H1 (cell line): ENCODE data around the gene PRG2. TPM values are rescaled to one million over a fixed set of nuclear protein-coding genes. Genes with fewer than 3 reads are reported as not detected.

ENCODE experiments used
- CTCF ChIA-PET: fragments of 300-600 bp; sonication (Branson Sonifier 250); formaldehyde crosslinking; loops from one replicate; lab custom pipeline; 2021; ENCODE audit not compliant: partially characterized antibody; lab: Charles Lee
- POLR2A ChIA-PET: fragments of 300-600 bp; sonication (Branson Sonifier 250); formaldehyde crosslinking; loops from one replicate; lab custom pipeline; 2021; ENCODE audit warnings: inconsistent platforms; ENCODE audit not compliant: partially characterized antibody; lab: Charles Lee
- DNase-seq, 2 experiments: peaks; one replicate each; pipeline versions ENCODE4 v3.0.0 to v3.0.0-alpha.2; 2010 to 2022; ENCODE audit warnings: low spot score in 2 of 2, low read depth in 1 of 2, mixed read lengths in 1 of 2
- FAIRE-seq: peaks from 2 replicates; lab custom pipeline; 2011; peaks lifted over from hg19 to GRCh38; lab: Jason Lieb, UNC
- H2AFZ ChIP-seq: 2 replicates; pipeline ENCODE4 v1.8.1; 2012; ENCODE audit warnings: low read length, inconsistent platforms
- H2AK5ac ChIP-seq: 2 replicates; pipeline ENCODE4 v1.6.1; 2013; ENCODE audit warnings: low read depth, low read length
- H2BK120ac ChIP-seq: replicated peaks from 2 replicates; pipeline ENCODE3; 2013; ENCODE audit warnings: low read depth, low read length, inconsistent platforms
- H2BK12ac ChIP-seq: 2 replicates; pipeline ENCODE4 v1.6.1; 2013; ENCODE audit warnings: low read depth, low read length
- H2BK15ac ChIP-seq: 2 replicates; pipeline ENCODE4 v1.6.1; 2013; ENCODE audit warnings: low read length
- H2BK20ac ChIP-seq: 2 replicates; pipeline ENCODE4 v1.6.1; 2013; ENCODE audit warnings: low read length
- H2BK5ac ChIP-seq: 2 replicates; pipeline ENCODE4 v1.6.1; 2013; ENCODE audit warnings: low read depth, low read length
- H3K14ac ChIP-seq: 2 replicates; pipeline ENCODE4 v1.6.1; 2013; ENCODE audit warnings: inconsistent platforms; ENCODE audit not compliant: insufficient read length
- H3K18ac ChIP-seq: 2 replicates; pipeline ENCODE4 v1.6.1; 2013; ENCODE audit warnings: low read length; ENCODE audit errors: extremely low read depth
- H3K23ac ChIP-seq: 2 replicates; pipeline ENCODE4 v1.6.1; 2013; ENCODE audit warnings: inconsistent platforms; ENCODE audit not compliant: insufficient read length
- H3K23me2 ChIP-seq: 2 replicates; pipeline ENCODE4 v1.6.1; 2013; ENCODE audit warnings: low read depth, low read length
- H3K27ac ChIP-seq: 2 replicates; pipeline ENCODE4 v1.6.1; 2011; ENCODE audit warnings: low read depth, low read length, inconsistent platforms
- H3K27me3 ChIP-seq, 4 experiments: replicated peaks in 1 of 4; 1 replicate in 1 of 4; 2 replicates in 3 of 4; pipeline versions ENCODE4 v1.6.1 to v1.8.1; 2011 to 2013; ENCODE audit warnings: low read length in 3 of 4, mild to moderate bottlenecking in 3 of 4, inconsistent platforms in 2 of 4, mixed read lengths in 2 of 4, moderate library complexity in 1 of 4; ENCODE audit not compliant: control insufficient read depth in 3 of 4, insufficient read depth in 3 of 4; ENCODE audit errors: extremely low read depth in 1 of 4
- H3K36me3 ChIP-seq, 4 experiments: 2 replicates each; pipeline versions ENCODE4 v1.6.1 to v1.8.1; 2011 to 2013; ENCODE audit warnings: mild to moderate bottlenecking in 4 of 4, low read length in 3 of 4, moderate library complexity in 2 of 4, control low read depth in 1 of 4, inconsistent platforms in 1 of 4; ENCODE audit not compliant: insufficient read depth in 4 of 4, control insufficient read depth in 2 of 4
- H3K4ac ChIP-seq: replicated peaks from 2 replicates; pipeline ENCODE3; 2013; ENCODE audit warnings: low read length, low read depth, mixed read lengths, inconsistent platforms; ENCODE audit not compliant: insufficient read length
- H3K4me1 ChIP-seq, 4 experiments: replicated peaks in 1 of 4; 1 replicate in 1 of 4; 2 replicates in 3 of 4; pipeline versions ENCODE4 v1.6.1 to v1.8.1; 2011 to 2013; ENCODE audit warnings: low read length in 3 of 4, inconsistent platforms in 2 of 4, mixed read lengths in 1 of 4; ENCODE audit not compliant: insufficient read depth in 4 of 4, control insufficient read depth in 3 of 4
- H3K4me2 ChIP-seq, 2 experiments: 2 replicates each; pipeline versions ENCODE4 v1.6.1 to v1.8.1; 2011 to 2013; ENCODE audit warnings: low read depth in 2 of 2, low read length in 2 of 2, control low read depth in 1 of 2, inconsistent platforms in 1 of 2, mild to moderate bottlenecking in 1 of 2; ENCODE audit not compliant: insufficient read depth in 1 of 2
- H3K4me3 ChIP-seq, 4 experiments: fragments of 200-600, 300-600 bp in 1 of 4; sonication (generic), shearing (Covaris generic), sonication (Bioruptor Twin) in 1 of 4; 2 replicates each; pipeline versions ENCODE4 v1.5.1 to v1.8.1; 2011 to 2016; ENCODE audit warnings: low read length in 4 of 4, low read depth in 3 of 4, control low read depth in 2 of 4, inconsistent platforms in 2 of 4, mild to moderate bottlenecking in 2 of 4, mixed read lengths in 1 of 4, moderate library complexity in 1 of 4; ENCODE audit not compliant: insufficient read depth in 2 of 4; ENCODE audit errors: extremely low read depth in 1 of 4
- H3K56ac ChIP-seq: replicated peaks from 2 replicates; pipeline ENCODE3; 2013; ENCODE audit warnings: low read depth, mild to moderate bottlenecking, mixed read lengths, low read length, inconsistent platforms; ENCODE audit not compliant: insufficient read length
- H3K79me1 ChIP-seq: 2 replicates; pipeline ENCODE4 v1.6.1; 2013; ENCODE audit warnings: low read depth, low read length, control low read depth
- H3K79me2 ChIP-seq, 2 experiments: 2 replicates each; pipeline versions ENCODE4 v1.6.1 to v1.8.1; 2012 to 2013; ENCODE audit warnings: low read length in 2 of 2, mild to moderate bottlenecking in 2 of 2, inconsistent platforms in 1 of 2; ENCODE audit not compliant: insufficient read depth in 2 of 2, control insufficient read depth in 1 of 2
- H3K9ac ChIP-seq, 4 experiments: replicated peaks in 1 of 4; 1 replicate in 1 of 4; 2 replicates in 3 of 4; pipeline versions ENCODE4 v1.6.1 to v1.8.1; 2011 to 2013; ENCODE audit warnings: low read depth in 3 of 4, low read length in 3 of 4, control low read depth in 2 of 4, mild to moderate bottlenecking in 2 of 4, moderate library complexity in 2 of 4, inconsistent platforms in 1 of 4; ENCODE audit errors: extremely low read depth in 1 of 4
- H3K9me3 ChIP-seq, 2 experiments: 2 replicates each; pipeline versions ENCODE4 v1.6.1 to v1.8.1; 2012 to 2013; ENCODE audit warnings: mild to moderate bottlenecking in 2 of 2, moderate library complexity in 2 of 2, control low read depth in 1 of 2, inconsistent platforms in 1 of 2, low read depth in 1 of 2, low read length in 1 of 2, mixed read lengths in 1 of 2; ENCODE audit not compliant: insufficient read depth in 2 of 2
- H4K20me1 ChIP-seq, 2 experiments: replicated peaks in 1 of 2; 2 replicates each; pipeline versions ENCODE3 to v1.8.1; 2011 to 2013; ENCODE audit warnings: inconsistent platforms in 2 of 2, low read length in 2 of 2, mild to moderate bottlenecking in 1 of 2; ENCODE audit not compliant: insufficient read depth in 2 of 2, control insufficient read depth in 1 of 2
- H4K5ac ChIP-seq: 2 replicates; pipeline ENCODE4 v1.6.1; 2013; ENCODE audit warnings: low read length, low read depth, mixed read lengths, inconsistent platforms; ENCODE audit not compliant: insufficient read length
- H4K8ac ChIP-seq: 2 replicates; pipeline ENCODE4 v1.8.0; 2013; ENCODE audit warnings: mild to moderate bottlenecking, moderate library complexity, low read length, inconsistent platforms; ENCODE audit not compliant: insufficient read depth; ENCODE audit errors: extremely low read depth
- H4K91ac ChIP-seq: replicated peaks from 2 replicates; pipeline ENCODE3; 2013; ENCODE audit warnings: low read length, mixed read lengths, inconsistent platforms; ENCODE audit not compliant: insufficient read length
- BCL11A ChIP-seq, 2 experiments: IDR thresholded peaks; one replicate each; pipeline ENCODE4 v1.6.1; 2011; ENCODE audit warnings: low read depth in 2 of 2, low read length in 2 of 2, mild to moderate bottlenecking in 2 of 2
- EP300 ChIP-seq, 2 experiments: IDR thresholded peaks; 1 replicate in 1 of 2; 2 replicates in 1 of 2; pipeline ENCODE4 v1.6.1; 2011 to 2012; ENCODE audit warnings: low read depth in 2 of 2, low read length in 2 of 2, mild to moderate bottlenecking in 2 of 2, borderline replicate concordance in 1 of 2, inconsistent platforms in 1 of 2, moderate library complexity in 1 of 2
- KDM5A ChIP-seq: fragments of 200-600 bp; IDR thresholded peaks from 2 replicates; pipeline ENCODE4 v1.7.1; 2012; ENCODE audit warnings: mild to moderate bottlenecking, low read length, inconsistent platforms, mixed read lengths
- NRF1 ChIP-seq: IDR thresholded peaks from 2 replicates; pipeline ENCODE4 v1.6.1; 2011; ENCODE audit warnings: mild to moderate bottlenecking, low read depth, low read length, improper control_type of control experiment
- RBBP5 ChIP-seq: IDR thresholded peaks from 2 replicates; pipeline ENCODE4 v1.7.1; 2012; ENCODE audit warnings: low read depth, mild to moderate bottlenecking, inconsistent platforms, low read length, moderate library complexity, borderline replicate concordance
- SP4 ChIP-seq: IDR thresholded peaks from 2 replicates; pipeline ENCODE4 v1.6.1; 2012; ENCODE audit warnings: low read length, inconsistent platforms
- USF2 ChIP-seq: IDR thresholded peaks from 2 replicates; pipeline ENCODE4 v1.6.1; 2011; ENCODE audit warnings: low read length, improper control_type of control experiment
- WGBS, 2 experiments: shearing (Covaris generic) in 1 of 2; methylation state at CpG; one replicate each; pipeline versions ENCODE4 v1.1.6 to v1.1.7; 2013 to 2015; ENCODE audit warnings: low lambda C conversion rate in 2 of 2, mixed read lengths in 2 of 2, inconsistent platforms in 1 of 2, low coverage in 1 of 2, missing lambda C conversion rate in 1 of 2; ENCODE audit not compliant: insufficient replicate concordance in 2 of 2, insufficient coverage in 1 of 2, insufficient read length in 1 of 2; ENCODE audit errors: extremely low coverage in 1 of 2, missing lambda C conversion rate in 1 of 2; 5-methylcytosine and 5-hydroxymethylcytosine counted together
- polyA plus RNA-seq, 7 experiments: library from polyadenylated mRNA; depleted of rRNA in 3 of 7; stranded (reverse) in 5 of 7; unstranded in 2 of 7; fragments of >200 nt in 5 of 7; fragments of 200-250 nt in 2 of 7; gene quantifications; 1 replicate in 5 of 7; 2 replicates in 1 of 7; 4 replicates in 1 of 7; pipeline versions ENCODE4 v1.2.1 to v1.2.3, GENCODE V29; 2011 to 2013; ENCODE audit warnings: missing spikeins in 2 of 7, mixed read lengths in 2 of 7
- total RNA-seq: library from RNA; stranded (reverse); fragmentation: NEBNext Ultra II Directional; extraction: Animal tissue kit (Norgen Biotek cat#: 25700); gene quantifications from 2 replicates; pipeline ENCODE4 v1.2.1, GENCODE V29; 2021
- TF ChIP-seq, protein P1 (sequence below), 3 experiments: IDR thresholded peaks; 1 replicate in 2 of 3; 2 replicates in 1 of 3; pipeline versions ENCODE4 v1.5.1 to v1.6.1; 2011; ENCODE audit warnings: low read length in 3 of 3, mild to moderate bottlenecking in 3 of 3, inconsistent platforms in 2 of 3, low read depth in 1 of 3, moderate library complexity in 1 of 3; ENCODE audit not compliant: insufficient read depth in 1 of 3; ENCODE audit errors: control extremely low read depth in 1 of 3
- TF ChIP-seq, protein P2 (sequence below): IDR thresholded peaks from 2 replicates; pipeline ENCODE4 v1.6.1; 2012; ENCODE audit warnings: inconsistent platforms

Gene PRG2
- total and polyA plus RNA-seq, 2 of the 8 experiments (the other 6 are each of a cell fraction or from before 2014, with no cell fraction given) = 0.32 TPM; not detected in 1

DNA sequence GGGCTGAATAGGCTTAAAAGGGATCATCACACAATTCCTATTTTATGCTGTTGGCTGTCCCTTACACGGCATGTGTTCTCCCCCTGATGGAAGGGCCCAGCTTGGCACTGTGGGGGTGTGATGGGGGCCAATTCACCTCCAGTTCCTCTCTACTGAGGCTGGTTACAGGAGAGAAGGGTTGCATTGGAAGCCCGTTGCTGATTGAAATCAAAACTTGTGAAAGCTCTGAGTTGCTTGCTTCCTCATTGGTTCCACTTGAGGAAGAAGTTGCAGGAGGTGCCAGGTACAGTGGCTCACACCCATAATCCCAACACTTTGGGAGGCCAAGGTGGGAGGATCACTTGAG is 13.3 kb upstream of the PRG2 start:
- Histone ChIP-seq H3K4me3 (no peak overlapping the region), H3K27me3 (no peaks in the 10 kb centered on the region; a peak in 1 of 7 replicates), H4K5ac (no peak overlapping the region), H4K91ac (no peak overlapping the region), H3K4me1 (no peaks in the 10 kb centered on the region), H2BK5ac (no peak overlapping the region), H2AK5ac (no peak overlapping the region), H2BK12ac (no peak overlapping the region), H3K9ac (no peak overlapping the region), H4K20me1 (peaks cover 0 to 1% of the 10 kb centered on the region in 2 experiments), H3K79me1 (no peaks in the 10 kb centered on the region; the same call in 1 of the 2 replicates), H3K4me2 (no peak overlapping the region), H3K4ac (no peak overlapping the region), H3K56ac (no peak overlapping the region), H3K23ac (no peak overlapping the region), H3K23me2 (no peaks in the 10 kb centered on the region), H2BK15ac (no peak overlapping the region), H3K36me3 (peaks cover 4 to 16% (median 12%) of the 10 kb centered on the region in 4 experiments; a peak in 6 of 8 replicates), H3K9me3 (no peaks in the 10 kb centered on the region), H3K14ac (no peak overlapping the region), H3K18ac (no peak overlapping the region), H2AFZ (no peak overlapping the region), H2BK20ac (no peak overlapping the region), H4K8ac (no peak overlapping the region), H2BK120ac (no peak overlapping the region), H3K27ac (no peak overlapping the region), H3K79me2 (no peaks in the 10 kb centered on the region)
- ChIA-PET POLR2A (no interaction called here), CTCF (no interaction called here)
- 78% methylated on average over 2 of the region's 2 CpGs; no CpG with 5 or more reads in 1 of the 2 experiments for WGBS, 2 experiments
- DNase-seq (no peak), FAIRE-seq (no peak)
- TF ChIP-seq KDM5A (no peak), SP4 (no peak), NRF1 (no peak), RBBP5 (no peak), BCL11A (IDR thresholded peaks at IDR 0.05; ENCODE audit: low read depth in 2 of 2, low read length in 2 of 2) (no peak), USF2 (no peak), EP300 (IDR thresholded peaks at IDR 0.05; ENCODE audit: borderline replicate concordance in 1 of 2, low read depth in 2 of 2, low read length in 2 of 2) (no peak)
- TF ChIP-seq, protein P1, sequence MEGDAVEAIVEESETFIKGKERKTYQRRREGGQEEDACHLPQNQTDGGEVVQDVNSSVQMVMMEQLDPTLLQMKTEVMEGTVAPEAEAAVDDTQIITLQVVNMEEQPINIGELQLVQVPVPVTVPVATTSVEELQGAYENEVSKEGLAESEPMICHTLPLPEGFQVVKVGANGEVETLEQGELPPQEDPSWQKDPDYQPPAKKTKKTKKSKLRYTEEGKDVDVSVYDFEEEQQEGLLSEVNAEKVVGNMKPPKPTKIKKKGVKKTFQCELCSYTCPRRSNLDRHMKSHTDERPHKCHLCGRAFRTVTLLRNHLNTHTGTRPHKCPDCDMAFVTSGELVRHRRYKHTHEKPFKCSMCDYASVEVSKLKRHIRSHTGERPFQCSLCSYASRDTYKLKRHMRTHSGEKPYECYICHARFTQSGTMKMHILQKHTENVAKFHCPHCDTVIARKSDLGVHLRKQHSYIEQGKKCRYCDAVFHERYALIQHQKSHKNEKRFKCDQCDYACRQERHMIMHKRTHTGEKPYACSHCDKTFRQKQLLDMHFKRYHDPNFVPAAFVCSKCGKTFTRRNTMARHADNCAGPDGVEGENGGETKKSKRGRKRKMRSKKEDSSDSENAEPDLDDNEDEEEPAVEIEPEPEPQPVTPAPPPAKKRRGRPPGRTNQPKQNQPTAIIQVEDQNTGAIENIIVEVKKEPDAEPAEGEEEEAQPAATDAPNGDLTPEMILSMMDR (IDR thresholded peaks at IDR 0.05; ENCODE audit: control extremely low read depth in 1 of 3, insufficient read depth in 1 of 3, low read depth in 1 of 3, low read length in 3 of 3) = no peak
- TF ChIP-seq, protein P2, sequence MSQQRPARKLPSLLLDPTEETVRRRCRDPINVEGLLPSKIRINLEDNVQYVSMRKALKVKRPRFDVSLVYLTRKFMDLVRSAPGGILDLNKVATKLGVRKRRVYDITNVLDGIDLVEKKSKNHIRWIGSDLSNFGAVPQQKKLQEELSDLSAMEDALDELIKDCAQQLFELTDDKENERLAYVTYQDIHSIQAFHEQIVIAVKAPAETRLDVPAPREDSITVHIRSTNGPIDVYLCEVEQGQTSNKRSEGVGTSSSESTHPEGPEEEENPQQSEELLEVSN = no peak
